ENCODE results near the gene RNF115.
"Not testable (repeated sequence)": the region's sequence is repeated elsewhere in the genome, so short reads cannot be mapped to it uniquely, and the experiment has no call there.

Gene RNF115

GRCh38 chr1:145805057-145805456 is 18.8 kb downstream of the RNF115 start:
- no peak for DNase-seq (ENCODE audit: low spot score)
- in situ Hi-C loops (cut with MboI; ENCODE audit: low pct_unique_long_range_greater_than_20kb, low sequenced_read_pairs, unreplicated experiment), result no loop called here
- TF ChIP-seq CTCF (IDR thresholded peaks at IDR 0.05; ENCODE audit: extremely low read depth, insufficient read depth, missing control alignments), result no peak

GRCh38 chr1:145804235-145805045 is 19.5 kb downstream of the RNF115 start:
- TF ChIP-seq CTCF (IDR thresholded peaks at IDR 0.05; ENCODE audit: extremely low read depth, insufficient read depth, missing control alignments), result no peak
- in situ Hi-C loops (cut with MboI; ENCODE audit: low pct_unique_long_range_greater_than_20kb, low sequenced_read_pairs, unreplicated experiment), result no loop called here
- no peak for DNase-seq (ENCODE audit: low spot score)

- in situ Hi-C loops (cut with MboI; ENCODE audit: low pct_unique_long_range_greater_than_20kb, low sequenced_read_pairs, unreplicated experiment), result no loop called here
- TF ChIP-seq CTCF (IDR thresholded peaks at IDR 0.05; ENCODE audit: extremely low read depth, insufficient read depth, missing control alignments), result no peak
Measured at GRCh38 chr1:145799806-145800205, 24.1 kb downstream of the RNF115 start.

GRCh38 chr1:145796753-145797152 is 27.1 kb downstream of the RNF115 start:
- DNase-seq (ENCODE audit: low spot score), result no peak
- TF ChIP-seq CTCF (IDR thresholded peaks at IDR 0.05; ENCODE audit: extremely low read depth, insufficient read depth, missing control alignments), result no peak
- in situ Hi-C loops (cut with MboI; ENCODE audit: low pct_unique_long_range_greater_than_20kb, low sequenced_read_pairs, unreplicated experiment), result no loop called here

More at GRCh38 chr1:145799806-145800205, 24.1 kb downstream of the RNF115 start:
- no peak for DNase-seq (ENCODE audit: low spot score)

- no peak for TF ChIP-seq CTCF (IDR thresholded peaks at IDR 0.05; ENCODE audit: extremely low read depth, insufficient read depth, missing control alignments)
- in situ Hi-C loops (cut with MboI; ENCODE audit: low pct_unique_long_range_greater_than_20kb, low sequenced_read_pairs, unreplicated experiment), result no loop called here
- no peak for DNase-seq (ENCODE audit: low spot score)
Measured at GRCh38 chr1:145795257-145795881, 28.5 kb downstream of the RNF115 start.

GRCh38 chr1:145792484-145792883 is 31.4 kb downstream of the RNF115 start:
- TF ChIP-seq CTCF (IDR thresholded peaks at IDR 0.05; ENCODE audit: extremely low read depth, insufficient read depth, missing control alignments), result no peak
- in situ Hi-C loops (cut with MboI; ENCODE audit: low pct_unique_long_range_greater_than_20kb, low sequenced_read_pairs, unreplicated experiment), result no loop called here
- DNase-seq (ENCODE audit: low spot score), result no peak

GRCh38 chr1:145791860-145792259 is 32.0 kb downstream of the RNF115 start:
- in situ Hi-C loops (cut with MboI; ENCODE audit: low pct_unique_long_range_greater_than_20kb, low sequenced_read_pairs, unreplicated experiment); DNase-seq (ENCODE audit: low spot score): not testable (repeated sequence)
